ENCODE measurements around the gene DEPDC4. TPM values are rescaled to one million over a fixed set of nuclear protein-coding genes. Genes with fewer than 3 reads are reported as not detected.

Gene DEPDC4
- total and polyA plus RNA-seq, 3 donors from 2014 or later: 5.0 to 8.0 (median 6.7) TPM

- H3K27me3 ChIP-seq: no peaks in the 10 kb centered on the region
- H3K4me1 ChIP-seq: no peaks in the 10 kb centered on the region
- H3K4me3 ChIP-seq: peak within 1 kb of the TSS; percentile 66 to 75
- 1% methylated on average over 38 of the region's 38 CpGs for WGBS, 2 donors
- intact Hi-C loops (cut with DNase I; ENCODE audit: low total_unique reads): no loop called here
- DNase-seq: peak; percentile 98
- peak within 1 kb of the TSS; percentile 6 to 65 for H3K27ac ChIP-seq
- TF ChIP-seq POLR2A (IDR thresholded peaks at IDR 0.05) (no peak), CTCF (IDR thresholded peaks at IDR 0.05) (no peak)
- H3K9me3 ChIP-seq: no peaks in the 10 kb centered on the region
- H3K36me3 ChIP-seq (ENCODE audit: low read depth, missing control alignments): no peaks in the 10 kb centered on the region
Observed at GRCh38 chr12:100200463-100201181, 66.3 kb downstream of the DEPDC4 start, which contains the start of gene ACTR6. Gene ACTR6, plus strand, starts transcription at chr12:100200815. Its CDS starts 37 bp downstream, at chr12:100200852.

GRCh38 chr12:100199347-100200149, 67.3 kb downstream of the DEPDC4 start:
- H3K9me3 ChIP-seq: no peaks in the 10 kb centered on the region
- no peaks in the 10 kb centered on the region for H3K27me3 ChIP-seq
- H3K4me1 ChIP-seq: no peaks in the 10 kb centered on the region
- intact Hi-C loops (cut with DNase I; ENCODE audit: low total_unique reads): no loop called here
- DNase-seq: peak; percentile 82
- no peak for TF ChIP-seq CTCF (IDR thresholded peaks at IDR 0.05)
- no peak for TF ChIP-seq POLR2A (IDR thresholded peaks at IDR 0.05)
- H3K4me3 ChIP-seq: peak overlapping the region; percentile 66 to 75
- WGBS, 2 donors: 3 to 7% methylated on average over 8 to 55 of the region's 79 CpGs
- no peaks in the 10 kb centered on the region for H3K36me3 ChIP-seq (ENCODE audit: low read depth, missing control alignments)
- peak overlapping the region; percentile 6 to 65 for H3K27ac ChIP-seq

- H3K4me1 ChIP-seq: no peaks in the 10 kb centered on the region
- intact Hi-C loops (cut with DNase I; ENCODE audit: low total_unique reads): no loop called here
- no peaks in the 10 kb centered on the region for H3K36me3 ChIP-seq (ENCODE audit: low read depth, missing control alignments)
- no peaks in the 10 kb centered on the region for H3K9me3 ChIP-seq
- H3K27me3 ChIP-seq: no peaks in the 10 kb centered on the region
- 29 to 38% methylated on average over 6 of the region's 6 CpGs for WGBS, 2 donors
- peak overlapping the region; percentile 66 to 75 for H3K4me3 ChIP-seq
- DNase-seq: no peak
- no peak for TF ChIP-seq POLR2A (IDR thresholded peaks at IDR 0.05)
- H3K27ac ChIP-seq: peak overlapping the region; percentile 6 to 65
Observed at GRCh38 chr12:100199023-100199346, 67.9 kb downstream of the DEPDC4 start.

- Histone ChIP-seq H3K36me3 (ENCODE audit: low read depth, missing control alignments) (no peaks in the 10 kb centered on the region), H3K4me1 (no peaks in the 10 kb centered on the region), H3K27me3 (no peaks in the 10 kb centered on the region), H3K9me3 (no peaks in the 10 kb centered on the region), H3K4me3 (no peak overlapping the region), H3K27ac (no peak overlapping the region)
- intact Hi-C loops (cut with DNase I; ENCODE audit: low total_unique reads): no loop called here
- TF ChIP-seq POLR2A (IDR thresholded peaks at IDR 0.05): no peak
- TF ChIP-seq CTCF (IDR thresholded peaks at IDR 0.05): no peak
- no peak for DNase-seq
- WGBS, 2 donors: 81 to 90% methylated on average over 3 to 4 of the region's 4 CpGs
Observed at GRCh38 chr12:100197486-100197885, 69.4 kb downstream of the DEPDC4 start.

- H3K9me3 ChIP-seq: no peaks in the 10 kb centered on the region
- intact Hi-C loops (cut with DNase I; ENCODE audit: low total_unique reads): no loop called here
- H3K4me1 ChIP-seq: no peaks in the 10 kb centered on the region
- no peaks in the 10 kb centered on the region for H3K36me3 ChIP-seq (ENCODE audit: low read depth, missing control alignments)
- H3K27me3 ChIP-seq: no peaks in the 10 kb centered on the region
- TF ChIP-seq CTCF (IDR thresholded peaks at IDR 0.05) (no peak), POLR2A (IDR thresholded peaks at IDR 0.05) (no peak)
- no peak for DNase-seq
- H3K27ac ChIP-seq: no peak overlapping the region
- no peak overlapping the region for H3K4me3 ChIP-seq
- WGBS, 2 donors: 61 to 73% methylated on average over 1 of the region's 1 CpG
Observed at GRCh38 chr12:100193085-100193484, 73.8 kb downstream of the DEPDC4 start.
